Measurements from ENCODE around the gene NEAT1. TPM values are rescaled to one million over a fixed set of nuclear protein-coding genes. Genes with fewer than 3 reads are reported as not detected.

The NEAT1 gene
- 564 TPM for total RNA-seq (2021; ENCODE audit: unreplicated experiment)
- polyA plus RNA-seq (2012), result 181 and 274 TPM in 2 replicates
- percentile 100 among the genes with signal in this experiment for Bru-seq, nascent RNA
- BruChase-seq, experiment 1, labeled RNA remaining after a 6-hour chase, result percentile 100 among the genes with signal in this experiment
- percentile 100 among the genes with signal in this experiment for BruChase-seq, experiment 2, labeled RNA remaining after a 2-hour chase
- long read RNA-seq, full-length matches to known transcripts, result 696 of 699 reads
- long read RNA-seq, partial matches to known transcripts, result 0 of 699 reads
- long read RNA-seq, other reads (novel, unspliced or antisense), result 3 of 699 reads

DNA sequence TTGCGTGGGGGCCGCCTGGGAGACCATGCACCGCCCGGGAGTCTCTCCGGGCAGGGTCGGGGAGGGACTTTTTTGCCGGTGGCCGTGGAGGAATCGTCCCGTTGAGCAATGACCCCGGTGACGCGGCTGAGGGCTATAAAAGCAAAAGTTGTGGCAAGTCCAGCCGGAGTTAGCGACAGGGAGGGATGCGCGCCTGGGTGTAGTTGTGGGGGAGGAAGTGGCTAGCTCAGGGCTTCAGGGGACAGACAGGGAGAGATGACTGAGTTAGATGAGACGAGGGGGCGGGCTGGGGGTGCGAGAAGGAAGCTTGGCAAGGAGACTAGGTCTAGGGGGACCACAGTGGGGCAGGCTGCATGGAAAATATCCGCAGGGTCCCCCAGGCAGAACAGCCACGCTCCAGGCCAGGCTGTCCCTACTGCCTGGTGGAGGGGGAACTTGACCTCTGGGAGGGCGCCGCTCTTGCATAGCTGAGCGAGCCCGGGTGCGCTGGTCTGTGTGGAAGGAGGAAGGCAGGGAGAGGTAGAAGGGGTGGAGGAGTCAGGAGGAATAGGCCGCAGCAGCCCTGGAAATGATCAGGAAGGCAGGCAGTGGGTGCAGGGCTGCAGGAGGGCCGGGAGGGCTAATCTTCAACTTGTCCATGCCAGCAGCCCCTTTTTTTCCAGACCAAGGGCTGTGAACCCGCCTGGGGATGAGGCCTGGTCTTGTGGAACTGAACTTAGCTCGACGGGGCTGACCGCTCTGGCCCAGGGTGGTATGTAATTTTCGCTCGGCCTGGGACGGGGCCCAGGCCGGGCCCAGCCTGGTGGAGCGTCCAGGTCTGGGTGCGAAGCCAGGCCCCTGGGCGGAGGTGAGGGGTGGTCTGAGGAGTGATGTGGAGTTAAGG, at the start of gene NEAT1:
NEAT1 (plus strand) TSS at position 166 of the 883 bp plus-strand sequence.
- DNase-seq (ENCODE audit: low read depth, low spot score) (peak; percentile 79), ATAC-seq (peak; percentile 23)
- Histone ChIP-seq H3K9ac (ENCODE audit: low read length) (peak within 1 kb of the TSS; percentile 95), H3K4me1 (ENCODE audit: control insufficient read depth in 1 of 2, insufficient read depth in 2 of 2, low read length in 2 of 2) (peaks cover 63 to 100% of the 10 kb centered on the region in 2 experiments), H3K27me3 (ENCODE audit: insufficient read depth, low read length) (no peaks in the 10 kb centered on the region), H3K36me3 (ENCODE audit: control insufficient read depth in 1 of 2, insufficient read depth in 2 of 2, low read length in 2 of 2) (peaks cover 0 to 8% of the 10 kb centered on the region in 2 experiments; a peak in 1 of 4 replicates), H4K20me1 (ENCODE audit: insufficient read depth) (peaks cover 29% of the 10 kb centered on the region), H3K9me3 (ENCODE audit: control insufficient read depth in 1 of 2, insufficient read depth in 1 of 2, low read depth in 1 of 2, low read length in 2 of 2) (no peaks in the 10 kb centered on the region), H3K4me2 (ENCODE audit: low read length) (peak within 1 kb of the TSS; percentile 96), H3K79me2 (ENCODE audit: insufficient read depth, low read length) (peaks cover 52% of the 10 kb centered on the region), H3K27ac (ENCODE audit: low read depth, low read length) (peak within 1 kb of the TSS; percentile 100), H3K9me2 (ENCODE audit: insufficient read depth) (no peaks in the 10 kb centered on the region), H2AFZ (ENCODE audit: low read depth, low read length, poor library complexity, severe bottlenecking) (no peak within 1 kb of the TSS), H3K4me3 (replicated peaks in 1 of 2; ENCODE audit: low read depth in 1 of 2, low read length in 2 of 2) (peak within 1 kb of the TSS; percentile 77 to 92)
- peak; percentile 100 for TF ChIP-seq POLR2A (IDR thresholded peaks at IDR 0.05; ENCODE audit: borderline replicate concordance, extremely low read depth, insufficient read depth, insufficient read length)
- TF ChIP-seq ZFX (IDR thresholded peaks at IDR 0.05), result peak; percentile 56; the same call in 1 of the 2 replicates
- peak; percentile 84 for TF ChIP-seq YY1 (IDR thresholded peaks at IDR 0.05; ENCODE audit: extremely low read depth, insufficient replicate concordance, low read depth, low read length)
- TF ChIP-seq POLR2AphosphoS5 (IDR thresholded peaks at IDR 0.05; ENCODE audit: low read depth, low read length), result peak; percentile 99
- TF ChIP-seq, protein P1, sequence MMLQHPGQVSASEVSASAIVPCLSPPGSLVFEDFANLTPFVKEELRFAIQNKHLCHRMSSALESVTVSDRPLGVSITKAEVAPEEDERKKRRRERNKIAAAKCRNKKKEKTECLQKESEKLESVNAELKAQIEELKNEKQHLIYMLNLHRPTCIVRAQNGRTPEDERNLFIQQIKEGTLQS (IDR thresholded peaks at IDR 0.05), result no peak
- peak; percentile 46 for TF ChIP-seq TCF7L2 (IDR thresholded peaks at IDR 0.05; ENCODE audit: borderline replicate concordance, extremely low read depth, insufficient read depth, insufficient read length)
- TF ChIP-seq, protein P2, sequence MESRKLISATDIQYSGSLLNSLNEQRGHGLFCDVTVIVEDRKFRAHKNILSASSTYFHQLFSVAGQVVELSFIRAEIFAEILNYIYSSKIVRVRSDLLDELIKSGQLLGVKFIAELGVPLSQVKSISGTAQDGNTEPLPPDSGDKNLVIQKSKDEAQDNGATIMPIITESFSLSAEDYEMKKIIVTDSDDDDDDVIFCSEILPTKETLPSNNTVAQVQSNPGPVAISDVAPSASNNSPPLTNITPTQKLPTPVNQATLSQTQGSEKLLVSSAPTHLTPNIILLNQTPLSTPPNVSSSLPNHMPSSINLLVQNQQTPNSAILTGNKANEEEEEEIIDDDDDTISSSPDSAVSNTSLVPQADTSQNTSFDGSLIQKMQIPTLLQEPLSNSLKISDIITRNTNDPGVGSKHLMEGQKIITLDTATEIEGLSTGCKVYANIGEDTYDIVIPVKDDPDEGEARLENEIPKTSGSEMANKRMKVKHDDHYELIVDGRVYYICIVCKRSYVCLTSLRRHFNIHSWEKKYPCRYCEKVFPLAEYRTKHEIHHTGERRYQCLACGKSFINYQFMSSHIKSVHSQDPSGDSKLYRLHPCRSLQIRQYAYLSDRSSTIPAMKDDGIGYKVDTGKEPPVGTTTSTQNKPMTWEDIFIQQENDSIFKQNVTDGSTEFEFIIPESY (IDR thresholded peaks at IDR 0.05; ENCODE audit: extremely low read depth, insufficient replicate concordance, low read length), result peak; percentile 82
- TF ChIP-seq, protein P3, sequence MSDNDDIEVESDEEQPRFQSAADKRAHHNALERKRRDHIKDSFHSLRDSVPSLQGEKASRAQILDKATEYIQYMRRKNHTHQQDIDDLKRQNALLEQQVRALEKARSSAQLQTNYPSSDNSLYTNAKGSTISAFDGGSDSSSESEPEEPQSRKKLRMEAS (IDR thresholded peaks at IDR 0.05), result no peak
- intact Hi-C loops (cut with micrococcal nuclease), result no loop called here
- BruUV-seq (replicated peaks), result TSS peak; percentile 59
- POLR2A ChIA-PET, result interaction anchor here (0.6 to 15.5 kb wide), 41 partner anchors 10 to 480 kb away, joined by 3 to 910 read pairs (median 4); partner anchors contain the start of genes CCDC85B, DPF2, MALAT1 and PCNX3
- CTCF ChIA-PET, result interaction anchor here (0.7 kb wide), 1 partner anchor 148 kb away, joined by 3 read pairs; no protein-coding TSS in a partner anchor
- RAD21 ChIA-PET (ENCODE audit: low non-redundant PET in 1 of 2, low total read pairs in 2 of 2, uncharacterized antibody in 2 of 2, unreplicated experiment in 2 of 2), result interaction anchor here in 1 of 2 experiments (0.9 kb wide), 1 partner anchor 69 kb away, joined by 3 read pairs; no protein-coding TSS in a partner anchor
